ENCODE results near the gene CD2BP2. TPM values are rescaled to one million over a fixed set of nuclear protein-coding genes. Genes with fewer than 3 reads are reported as not detected.

The CD2BP2 gene
- total RNA-seq, 4 donors from 2014 or later = 32.2 to 39.9 (median 35.3) TPM

DNA sequence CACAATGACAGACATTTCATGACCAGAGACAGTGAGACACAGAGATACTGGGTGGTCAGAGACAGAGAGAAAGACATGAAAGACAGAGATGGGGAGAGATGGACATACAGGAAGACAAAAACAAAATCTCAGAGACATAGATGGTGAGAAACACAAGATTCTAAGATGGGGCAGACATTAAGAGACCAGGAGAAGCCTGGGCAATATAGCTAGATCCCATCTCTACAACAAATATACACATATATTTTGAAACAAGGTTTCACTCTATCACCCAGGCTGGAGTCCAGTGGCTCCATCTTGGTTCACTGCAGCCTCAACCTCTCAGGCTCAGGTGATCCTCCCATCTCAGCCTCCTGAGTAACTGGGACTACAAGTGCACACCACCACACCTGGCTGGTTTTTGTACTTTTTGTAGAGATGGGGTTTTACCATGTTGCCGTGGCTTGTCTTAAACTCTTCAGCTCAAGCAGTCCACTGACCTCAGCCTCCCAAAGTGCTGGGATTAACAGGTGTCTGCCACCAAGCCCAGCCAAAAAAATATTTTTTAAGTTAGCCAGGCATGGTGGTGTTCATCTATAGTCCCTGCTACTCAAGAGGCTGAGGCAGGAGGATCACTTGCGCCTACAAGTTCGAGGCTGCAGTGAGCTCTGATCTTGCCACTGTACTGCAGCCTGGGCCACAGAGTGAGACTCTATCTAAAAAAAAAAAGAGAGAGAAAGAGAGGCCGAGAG lies 25.1 kb upstream of the CD2BP2 start:
- peak overlapping the region in 1 of 4 donors; percentile 92 for H3K27ac ChIP-seq
- no peaks in the 10 kb centered on the region for H3K36me3 ChIP-seq
- TF ChIP-seq, protein P1, sequence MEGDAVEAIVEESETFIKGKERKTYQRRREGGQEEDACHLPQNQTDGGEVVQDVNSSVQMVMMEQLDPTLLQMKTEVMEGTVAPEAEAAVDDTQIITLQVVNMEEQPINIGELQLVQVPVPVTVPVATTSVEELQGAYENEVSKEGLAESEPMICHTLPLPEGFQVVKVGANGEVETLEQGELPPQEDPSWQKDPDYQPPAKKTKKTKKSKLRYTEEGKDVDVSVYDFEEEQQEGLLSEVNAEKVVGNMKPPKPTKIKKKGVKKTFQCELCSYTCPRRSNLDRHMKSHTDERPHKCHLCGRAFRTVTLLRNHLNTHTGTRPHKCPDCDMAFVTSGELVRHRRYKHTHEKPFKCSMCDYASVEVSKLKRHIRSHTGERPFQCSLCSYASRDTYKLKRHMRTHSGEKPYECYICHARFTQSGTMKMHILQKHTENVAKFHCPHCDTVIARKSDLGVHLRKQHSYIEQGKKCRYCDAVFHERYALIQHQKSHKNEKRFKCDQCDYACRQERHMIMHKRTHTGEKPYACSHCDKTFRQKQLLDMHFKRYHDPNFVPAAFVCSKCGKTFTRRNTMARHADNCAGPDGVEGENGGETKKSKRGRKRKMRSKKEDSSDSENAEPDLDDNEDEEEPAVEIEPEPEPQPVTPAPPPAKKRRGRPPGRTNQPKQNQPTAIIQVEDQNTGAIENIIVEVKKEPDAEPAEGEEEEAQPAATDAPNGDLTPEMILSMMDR (IDR thresholded peaks at IDR 0.05) = no peak
- TF ChIP-seq POLR2A (IDR thresholded peaks at IDR 0.05) = no peak
- no peak for DNase-seq
- H3K9me3 ChIP-seq = no peaks in the 10 kb centered on the region
- H3K27me3 ChIP-seq = no peaks in the 10 kb centered on the region
- peaks cover 0 to 24% (median 22%) of the 10 kb centered on the region in 4 donors for H3K4me1 ChIP-seq
- no peak overlapping the region for H3K4me3 ChIP-seq

DNA sequence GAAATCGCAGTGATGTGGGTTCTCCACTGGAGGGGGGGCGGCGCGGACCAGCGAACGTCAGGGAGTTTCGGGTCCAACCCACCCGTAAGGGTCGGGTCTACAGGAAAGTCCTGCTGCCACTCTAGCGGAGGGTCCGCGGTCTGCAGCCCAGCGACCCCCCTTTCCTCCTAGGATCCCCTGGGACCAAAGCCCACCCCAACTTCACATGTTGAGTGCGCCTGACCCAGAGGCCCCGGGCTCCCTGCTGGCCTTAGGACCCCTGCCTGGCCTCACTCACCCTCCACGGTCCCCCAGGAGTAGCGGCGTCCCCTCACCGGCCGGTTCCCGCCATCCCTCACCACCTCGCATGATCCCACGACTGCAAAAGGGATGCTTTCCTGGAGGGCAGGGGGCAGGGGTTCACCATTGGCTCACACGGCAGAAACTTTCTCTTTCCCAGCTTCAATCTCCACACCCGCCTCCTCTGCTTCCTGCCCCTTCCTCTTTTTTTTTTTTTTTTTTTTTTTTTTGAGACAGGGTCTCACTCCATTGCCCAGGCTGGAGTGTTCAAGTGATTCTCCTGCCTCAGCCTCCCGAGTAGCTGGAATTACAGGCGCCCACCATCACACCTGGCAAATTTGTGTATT lies 24.2 kb upstream of the CD2BP2 start:
- H3K4me3 ChIP-seq = peak overlapping the region; percentile 51 to 73 (median 70)
- no peaks in the 10 kb centered on the region for H3K36me3 ChIP-seq
- no peak for DNase-seq
- H3K27ac ChIP-seq = peak overlapping the region; percentile 92 to 100 (median 98)
- TF ChIP-seq, protein P1 (IDR thresholded peaks at IDR 0.05) = peak in 3 of 6 experiments; percentile 4 to 9 (median 7)
- TF ChIP-seq POLR2A (IDR thresholded peaks at IDR 0.05) = no peak
- H3K27me3 ChIP-seq = no peaks in the 10 kb centered on the region
- no peaks in the 10 kb centered on the region for H3K9me3 ChIP-seq
- H3K4me1 ChIP-seq = peaks cover 0 to 24% (median 22%) of the 10 kb centered on the region in 4 donors

DNA sequence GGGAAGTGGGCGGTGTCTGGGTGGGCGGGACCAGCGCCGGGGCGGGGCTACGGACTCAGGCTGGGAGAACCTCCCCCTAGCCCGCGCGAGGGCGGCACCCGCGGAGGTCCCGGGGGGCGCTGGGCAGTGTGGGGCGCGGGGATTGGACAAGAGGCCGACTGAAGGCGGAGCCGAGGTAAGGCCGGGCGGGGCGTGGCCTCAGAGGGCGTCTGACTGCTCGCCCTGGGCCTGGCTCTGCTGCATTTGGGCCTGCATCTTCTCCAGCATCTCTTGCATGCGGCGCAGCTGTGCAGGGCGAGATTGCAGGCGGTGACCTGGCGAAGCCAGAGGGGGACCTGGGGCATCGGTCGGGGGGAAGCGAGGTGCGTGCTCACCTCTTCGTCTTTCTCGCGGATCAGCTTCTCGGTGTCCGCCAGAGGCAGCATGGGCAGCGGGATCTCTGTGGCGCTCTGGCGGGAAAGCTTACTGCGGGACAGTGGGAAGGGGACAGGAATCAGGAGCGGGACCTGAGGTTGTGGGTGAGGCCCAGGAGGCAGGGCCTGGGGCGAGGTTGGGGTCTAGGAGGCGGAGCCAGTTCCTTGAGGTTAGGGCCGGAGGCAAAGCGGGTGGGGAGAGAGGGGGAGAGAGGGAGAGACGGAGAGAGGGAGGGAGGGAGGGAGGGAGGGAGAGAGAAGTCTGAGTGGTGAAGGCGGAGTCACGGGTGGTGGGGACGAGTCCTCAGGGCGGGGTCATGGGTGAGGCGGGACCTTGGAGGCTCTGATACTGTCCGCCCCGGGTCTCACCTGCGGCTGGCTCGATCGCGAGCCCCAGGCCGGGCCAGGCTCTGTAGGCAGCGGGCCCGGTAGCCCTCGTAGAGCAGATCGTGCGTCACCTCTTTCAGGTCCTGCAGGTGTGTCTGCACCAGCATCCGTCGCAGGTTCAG lies 23.4 kb upstream of the CD2BP2 start:
- Histone ChIP-seq H3K27me3 (no peaks in the 10 kb centered on the region), H3K4me3 (peak overlapping the region; percentile 51 to 73 (median 70)), H3K27ac (peak overlapping the region; percentile 92 to 100 (median 98)), H3K4me1 (peaks cover 0 to 24% (median 22%) of the 10 kb centered on the region in 4 donors), H3K9me3 (no peaks in the 10 kb centered on the region), H3K36me3 (no peaks in the 10 kb centered on the region)
- TF ChIP-seq, protein P1 (IDR thresholded peaks at IDR 0.05) = peak in 4 of 6 experiments; percentile 5 to 38 (median 22)
- TF ChIP-seq POLR2A (IDR thresholded peaks at IDR 0.05) = peak; percentile 54 to 64
- peak; percentile 99 to 100 (median 99) for DNase-seq

DNA sequence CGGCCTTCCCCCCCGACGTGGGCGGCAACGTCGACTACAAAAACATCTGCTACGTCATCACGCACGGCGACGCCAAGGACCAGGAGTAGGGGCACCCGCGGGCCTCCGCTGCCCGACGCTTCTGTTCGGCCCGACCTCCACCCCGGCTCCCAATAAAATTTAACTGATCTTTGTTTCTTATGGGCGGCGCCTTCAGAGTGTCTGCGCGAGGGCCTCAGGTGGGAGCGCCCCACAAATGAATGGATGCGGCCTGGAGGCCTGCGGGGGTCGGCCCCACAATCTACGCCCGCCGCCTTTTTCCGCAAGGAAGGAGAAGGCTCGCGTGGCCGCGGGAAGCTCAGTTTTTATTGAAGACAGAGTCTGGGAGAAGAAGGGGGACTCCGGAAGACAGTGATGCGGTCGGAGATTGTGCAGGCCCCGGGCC lies 22.7 kb upstream of the CD2BP2 start:
- peak overlapping the region; percentile 51 to 73 (median 70) for H3K4me3 ChIP-seq
- no peaks in the 10 kb centered on the region for H3K36me3 ChIP-seq
- peak; percentile 91 to 96 (median 93) for DNase-seq
- peak overlapping the region; percentile 92 to 100 (median 98) for H3K27ac ChIP-seq
- TF ChIP-seq POLR2A (IDR thresholded peaks at IDR 0.05) = peak in 1 of 2 donors; percentile 38
- TF ChIP-seq, protein P1 (IDR thresholded peaks at IDR 0.05) = no peak
- H3K27me3 ChIP-seq = no peaks in the 10 kb centered on the region
- peaks cover 0 to 24% (median 20%) of the 10 kb centered on the region in 4 donors for H3K4me1 ChIP-seq
- no peaks in the 10 kb centered on the region for H3K9me3 ChIP-seq
